Stimulated activated effector memory CD8-positive, alpha-beta T cell treated with anti-CD3 and anti-CD28 coated beads, Interleukin-12 subunit alpha, Interleukin-12 subunit beta, amount 100 ng/mL, for 72 hours (primary cell): ENCODE data around the gene ZMAT5.
A peak's percentile ranks its signal among the peaks of the same experiment; 100 is the strongest.

ENCODE experiments used
- ATAC-seq: fragments of 150-1000 bp; cut with Tn5 transposase; 2 replicates; pipeline ENCODE4 v1.10.0; 2021
- DNase-seq, 2 donors: peaks; one replicate each; pipeline ENCODE4 v3.0.0; 2021 to 2022; ENCODE audit warnings: low spot score in 2 of 2
- H3K27ac Mint-ChIP-seq: one replicate; pipeline ENCODE4 v1.8.0; 2022; ENCODE audit warnings: mild to moderate bottlenecking, mixed read lengths
- H3K36me3 Mint-ChIP-seq: one replicate; pipeline ENCODE4 v1.8.0; 2022; ENCODE audit warnings: mild to moderate bottlenecking, mixed read lengths
- H3K4me1 Mint-ChIP-seq: one replicate; pipeline ENCODE4 v1.8.0; 2022; ENCODE audit warnings: mixed read lengths
- H3K4me3 Mint-ChIP-seq: one replicate; pipeline ENCODE4 v1.8.0; 2022; ENCODE audit warnings: mild to moderate bottlenecking, mixed read lengths
- H3K9me3 Mint-ChIP-seq: one replicate; pipeline ENCODE4 v1.8.0; 2022; ENCODE audit warnings: mixed read lengths

Gene ZMAT5

DNA sequence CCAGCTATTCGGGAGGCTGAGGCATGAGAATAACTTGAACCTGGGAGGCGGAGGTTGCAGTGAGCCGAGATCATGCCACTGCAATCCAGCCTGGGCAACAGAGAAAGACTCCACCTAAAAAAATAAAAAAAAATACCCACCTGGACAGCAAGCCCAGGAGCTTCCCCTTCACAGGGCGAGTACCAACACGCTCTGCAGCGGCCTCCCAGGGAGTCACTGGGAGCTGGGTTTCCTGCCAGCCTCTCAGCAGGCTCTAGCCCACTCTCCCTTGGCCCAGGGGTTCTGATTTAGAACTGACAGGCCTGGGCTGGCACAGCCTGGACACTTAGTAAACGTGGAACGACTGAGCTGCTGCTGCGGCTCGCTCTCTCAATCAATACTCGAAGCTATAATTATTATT is 49.0 kb downstream of the ZMAT5 start:
- Mint-ChIP-seq H3K9me3 (no peaks in the 10 kb centered on the region), H3K4me3 (no peak overlapping the region), H3K36me3 (no peaks in the 10 kb centered on the region), H3K27ac (no peak overlapping the region), H3K4me1 (peaks cover 10% of the 10 kb centered on the region)
- ATAC-seq: no peak
- no peak for DNase-seq

DNA sequence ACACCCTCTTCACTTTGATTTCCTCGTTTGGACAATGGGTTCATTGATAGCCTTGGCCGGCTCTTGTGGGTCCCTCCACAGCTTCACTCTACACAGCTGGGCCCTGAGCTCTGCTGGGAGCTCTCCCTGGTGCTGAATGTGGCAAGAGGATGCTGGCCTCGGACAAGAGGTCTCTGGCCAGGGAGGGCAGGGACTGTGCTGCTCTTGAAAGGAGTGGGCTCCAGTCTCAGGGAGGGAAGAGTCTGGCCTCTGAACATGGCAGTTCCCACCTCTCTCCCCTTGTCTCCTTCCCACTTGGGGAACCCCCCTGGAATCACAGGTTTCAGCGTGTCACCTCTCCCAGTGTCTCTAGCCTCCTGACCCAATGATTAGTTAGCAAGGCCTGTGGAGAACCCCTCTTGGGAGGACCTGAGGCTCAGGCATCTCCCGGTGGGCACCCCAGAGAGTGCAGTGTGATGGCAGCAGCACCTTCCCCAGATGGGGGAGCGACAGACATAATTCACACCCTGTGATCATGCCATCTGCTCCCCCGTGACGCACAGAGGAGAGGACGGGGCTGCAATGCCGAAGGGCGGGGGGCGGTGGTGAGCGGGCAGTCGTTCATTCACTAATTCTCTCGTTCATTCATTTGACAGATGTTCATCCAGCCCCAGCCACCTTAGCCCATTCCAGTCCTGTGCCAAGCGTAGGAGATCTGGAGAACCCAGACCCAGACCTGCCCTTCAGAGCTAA is 49.8 kb downstream of the ZMAT5 start:
- Mint-ChIP-seq H3K4me1 (peaks cover 10% of the 10 kb centered on the region), H3K4me3 (no peak overlapping the region), H3K27ac (no peak overlapping the region), H3K36me3 (no peaks in the 10 kb centered on the region), H3K9me3 (no peaks in the 10 kb centered on the region)
- DNase-seq: peak in 1 of 2 donors; percentile 58
- ATAC-seq: peak; percentile 19

DNA sequence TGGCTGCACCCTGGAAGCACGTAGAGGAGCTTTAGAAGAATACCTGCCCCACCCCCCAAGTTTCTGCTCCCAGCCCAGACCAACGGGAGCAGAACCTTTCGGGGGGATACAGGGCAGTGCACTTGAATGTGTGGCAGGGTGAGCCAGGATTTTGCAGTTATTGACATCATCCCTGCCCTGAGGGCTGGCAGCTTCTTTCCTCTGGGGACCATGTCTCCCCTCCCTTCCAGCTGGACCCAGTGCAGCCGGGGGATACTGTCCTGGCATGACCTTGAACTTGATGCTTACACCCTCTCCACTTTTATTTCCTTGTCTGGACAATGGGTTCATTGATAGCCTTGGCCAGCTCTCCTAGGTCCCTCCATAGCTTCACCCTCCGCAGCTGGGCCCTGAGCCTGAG is 51.1 kb downstream of the ZMAT5 start:
- no peaks in the 10 kb centered on the region for H3K36me3 Mint-ChIP-seq
- H3K9me3 Mint-ChIP-seq: no peaks in the 10 kb centered on the region
- H3K4me1 Mint-ChIP-seq: peaks cover 10% of the 10 kb centered on the region
- ATAC-seq (no peak), DNase-seq (no peak)
- H3K4me3 Mint-ChIP-seq: no peak overlapping the region
- H3K27ac Mint-ChIP-seq: no peak overlapping the region

DNA sequence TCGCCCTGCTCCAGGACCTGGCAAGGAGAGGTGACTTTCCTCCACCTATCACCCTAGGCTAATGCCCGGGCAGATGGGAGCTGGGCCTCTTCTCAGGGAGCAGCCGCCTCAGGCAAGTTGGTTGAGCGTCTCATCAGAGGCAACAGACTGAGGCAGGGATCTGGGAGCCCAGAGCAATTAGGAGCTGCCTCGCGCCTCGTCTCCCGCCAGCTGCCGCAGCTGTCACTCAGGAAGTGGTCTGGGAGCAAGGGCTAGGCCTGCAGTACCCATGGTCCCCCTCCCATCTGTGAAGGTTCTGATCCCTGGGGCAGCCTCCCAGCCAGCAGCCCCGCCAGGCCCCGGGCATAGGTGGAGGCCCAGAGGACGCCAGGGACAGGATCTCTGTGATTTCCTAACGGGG is 51.6 kb downstream of the ZMAT5 start:
- H3K4me1 Mint-ChIP-seq: peaks cover 10% of the 10 kb centered on the region
- ATAC-seq: no peak
- no peak overlapping the region for H3K4me3 Mint-ChIP-seq
- H3K9me3 Mint-ChIP-seq: no peaks in the 10 kb centered on the region
- no peaks in the 10 kb centered on the region for H3K36me3 Mint-ChIP-seq
- DNase-seq: no peak
- no peak overlapping the region for H3K27ac Mint-ChIP-seq

DNA sequence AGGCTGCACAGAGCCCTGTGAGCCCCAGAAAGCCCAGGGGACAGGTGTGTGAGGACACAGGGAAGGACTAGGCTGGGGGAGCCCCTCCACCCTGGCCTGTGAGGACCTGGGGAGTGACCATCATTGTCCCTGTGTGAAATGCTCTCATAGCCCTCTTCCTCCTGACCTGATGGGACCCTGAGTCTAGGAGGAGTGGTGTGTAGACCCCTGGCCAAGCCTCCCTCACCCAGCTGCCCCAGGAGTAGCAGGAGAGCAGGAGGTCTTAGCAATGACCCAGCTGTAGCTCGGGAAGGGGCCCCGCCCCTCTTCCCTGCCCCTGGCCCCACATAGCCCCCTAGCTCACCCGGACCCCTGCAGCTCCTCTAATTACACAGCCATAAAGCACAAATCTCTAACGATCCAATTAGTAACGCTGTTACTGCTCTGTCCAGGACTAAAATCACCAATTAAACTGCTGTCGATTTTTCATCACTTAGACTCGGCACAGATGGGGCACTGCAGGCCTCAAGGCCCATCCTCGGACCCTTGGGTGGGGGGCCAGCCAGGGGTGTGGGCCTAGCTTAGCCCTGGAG is 53.6 kb downstream of the ZMAT5 start:
- H3K36me3 Mint-ChIP-seq: no peaks in the 10 kb centered on the region
- DNase-seq: no peak
- ATAC-seq: no peak
- no peaks in the 10 kb centered on the region for H3K4me1 Mint-ChIP-seq
- no peak overlapping the region for H3K27ac Mint-ChIP-seq
- no peak overlapping the region for H3K4me3 Mint-ChIP-seq
- no peaks in the 10 kb centered on the region for H3K9me3 Mint-ChIP-seq

DNA sequence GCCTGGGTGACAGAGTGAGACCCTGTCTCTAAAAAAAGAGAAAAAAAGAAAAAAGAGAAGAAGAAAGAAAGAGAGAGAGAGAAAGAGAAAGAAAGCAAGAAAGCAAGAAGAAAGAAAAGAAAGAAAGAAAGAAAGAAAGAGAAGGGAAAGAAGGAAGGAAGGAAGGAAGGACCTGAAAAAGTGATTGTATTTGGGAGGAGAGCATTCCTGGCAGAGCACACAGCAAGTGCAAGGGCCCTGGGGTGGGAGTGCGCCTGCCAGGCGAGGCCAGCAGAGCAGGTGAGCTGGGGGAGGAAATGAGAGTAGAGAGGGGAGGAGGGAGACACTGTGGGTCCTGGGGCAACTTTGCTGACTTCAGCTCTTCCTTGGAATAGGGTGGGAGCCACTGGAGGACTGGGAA is 54.7 kb downstream of the ZMAT5 start:
- H3K9me3 Mint-ChIP-seq: no peaks in the 10 kb centered on the region
- H3K4me3 Mint-ChIP-seq: no peak overlapping the region
- DNase-seq (no peak), ATAC-seq (no peak)
- H3K27ac Mint-ChIP-seq: no peak overlapping the region
- no peaks in the 10 kb centered on the region for H3K4me1 Mint-ChIP-seq
- H3K36me3 Mint-ChIP-seq: no peaks in the 10 kb centered on the region

DNA sequence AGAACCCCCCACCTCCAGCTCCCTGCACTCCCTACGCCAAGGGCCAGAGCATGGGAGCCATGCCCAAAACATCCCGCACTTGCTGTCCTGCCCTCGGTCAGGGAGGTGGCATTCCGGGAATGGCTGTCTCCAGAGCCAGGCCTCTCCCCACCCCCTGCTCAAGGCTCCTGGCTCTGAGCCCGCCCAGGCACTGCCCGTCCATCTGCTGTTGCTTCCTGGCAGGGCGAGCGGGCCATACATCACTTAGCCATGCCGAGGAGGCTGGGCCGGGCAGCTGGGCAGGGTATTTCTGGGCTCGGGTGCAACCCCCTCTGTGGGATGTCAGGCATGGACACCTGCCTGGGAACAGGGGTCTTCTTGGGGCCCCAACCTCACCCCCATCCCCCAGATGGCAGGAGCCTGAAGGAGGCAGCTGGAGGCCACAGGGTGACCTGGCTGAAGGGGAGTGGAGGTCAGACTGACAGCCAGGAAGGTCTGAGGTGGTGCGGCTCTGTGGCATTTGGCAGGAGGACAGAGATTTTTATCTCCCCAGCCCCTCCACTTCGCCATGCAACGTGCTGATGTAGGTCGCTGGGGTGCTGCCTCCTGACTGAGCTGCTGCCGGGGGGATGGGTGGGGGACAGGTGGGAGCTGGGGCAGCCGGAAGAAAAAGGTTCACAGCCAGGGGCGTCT is 55.7 kb downstream of the ZMAT5 start:
- no peaks in the 10 kb centered on the region for H3K9me3 Mint-ChIP-seq
- no peak overlapping the region for H3K4me3 Mint-ChIP-seq
- H3K27ac Mint-ChIP-seq: no peak overlapping the region
- no peak for ATAC-seq
- H3K4me1 Mint-ChIP-seq: no peaks in the 10 kb centered on the region
- H3K36me3 Mint-ChIP-seq: no peaks in the 10 kb centered on the region
- DNase-seq: no peak

DNA sequence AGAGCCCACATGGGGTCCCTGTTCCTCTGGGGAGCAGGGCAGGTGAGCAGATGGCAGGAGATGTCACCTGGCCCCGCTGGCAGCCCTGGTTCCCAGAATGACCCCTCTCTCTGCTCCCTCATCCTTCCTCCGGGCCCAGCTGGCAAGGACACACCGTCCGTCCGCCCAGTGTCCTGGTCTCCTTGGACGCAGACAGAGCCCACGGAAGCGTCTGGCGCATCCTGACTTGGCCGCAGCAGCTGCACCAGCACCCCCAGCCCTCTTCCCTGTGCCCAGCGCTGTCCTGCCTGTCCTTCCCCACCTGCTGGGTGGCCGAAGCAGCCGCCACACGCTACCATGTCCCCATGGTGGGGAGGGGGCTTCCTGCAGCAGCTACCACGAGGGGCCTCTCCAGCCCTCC is 56.6 kb downstream of the ZMAT5 start:
- Mint-ChIP-seq H3K9me3 (no peaks in the 10 kb centered on the region), H3K36me3 (no peaks in the 10 kb centered on the region), H3K4me1 (no peaks in the 10 kb centered on the region), H3K27ac (no peak overlapping the region), H3K4me3 (no peak overlapping the region)
- DNase-seq (no peak), ATAC-seq (no peak)

DNA sequence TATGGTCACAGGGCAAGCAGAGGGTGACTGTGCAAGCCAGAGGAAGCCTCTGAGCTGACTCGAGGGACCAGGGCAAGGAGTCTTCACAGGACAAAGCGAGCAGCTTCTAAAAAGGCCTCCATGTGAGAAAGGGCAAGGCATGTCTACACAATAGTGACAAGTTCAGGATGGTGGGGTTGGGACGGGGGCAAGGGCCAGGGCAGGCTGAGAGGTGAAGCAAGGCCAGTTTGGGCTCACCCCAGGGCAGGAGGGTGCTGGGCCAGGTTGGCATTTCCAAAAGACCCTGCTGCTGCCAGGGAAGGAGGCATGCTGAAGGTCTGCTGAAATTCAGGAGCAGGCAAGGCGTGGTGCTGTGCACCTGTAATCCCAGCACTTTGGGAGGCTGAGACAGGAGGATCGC is 59.3 kb downstream of the ZMAT5 start:
- Mint-ChIP-seq H3K36me3 (no peaks in the 10 kb centered on the region), H3K4me1 (no peaks in the 10 kb centered on the region), H3K27ac (no peak overlapping the region), H3K9me3 (no peaks in the 10 kb centered on the region), H3K4me3 (no peak overlapping the region)
- ATAC-seq (no peak), DNase-seq (no peak)

DNA sequence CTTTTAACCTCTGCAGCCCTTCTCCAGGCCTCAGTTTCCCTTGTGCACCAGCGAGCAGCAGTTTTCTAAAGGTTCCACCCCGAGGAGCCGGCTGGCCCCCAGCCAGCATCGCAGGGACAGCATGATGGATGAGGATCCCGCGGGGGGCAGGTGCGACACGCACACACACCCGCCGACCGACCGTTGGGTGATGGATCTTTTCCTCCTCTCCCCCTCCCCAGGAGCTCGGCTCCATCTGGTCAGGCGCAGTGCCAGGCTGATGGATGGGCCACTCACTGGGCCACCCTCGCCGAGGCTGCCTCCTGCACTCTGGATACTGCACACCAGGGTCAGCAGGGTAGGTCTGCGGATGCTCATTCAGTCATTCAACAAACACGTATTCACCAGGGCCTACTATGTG is 59.8 kb downstream of the ZMAT5 start:
- DNase-seq (no peak), ATAC-seq (no peak)
- H3K4me1 Mint-ChIP-seq: no peaks in the 10 kb centered on the region
- H3K9me3 Mint-ChIP-seq: no peaks in the 10 kb centered on the region
- peaks cover 1% of the 10 kb centered on the region for H3K36me3 Mint-ChIP-seq
- no peak overlapping the region for H3K27ac Mint-ChIP-seq
- no peak overlapping the region for H3K4me3 Mint-ChIP-seq

DNA sequence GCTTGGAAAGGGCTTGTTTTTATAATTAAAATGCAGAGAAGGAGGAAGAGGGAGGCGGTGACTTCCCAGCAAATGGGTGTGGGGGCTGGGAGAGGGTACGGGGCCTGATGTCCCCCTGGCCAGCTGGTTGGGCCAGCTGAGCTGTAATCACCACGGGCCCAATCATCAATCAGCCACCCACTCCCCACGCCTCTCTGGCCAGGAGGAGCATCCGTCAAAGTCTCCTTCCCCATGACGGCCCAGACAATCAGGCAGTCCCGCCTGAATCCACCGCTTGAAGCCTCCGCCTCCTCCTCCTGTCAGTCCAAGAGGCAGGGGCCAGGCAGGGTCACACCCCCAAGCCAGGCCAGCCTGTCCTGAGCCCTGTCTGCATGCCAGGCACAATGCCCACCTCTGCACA is 60.3 kb downstream of the ZMAT5 start:
- Mint-ChIP-seq H3K9me3 (no peaks in the 10 kb centered on the region), H3K4me3 (no peak overlapping the region), H3K36me3 (peaks cover 5% of the 10 kb centered on the region), H3K27ac (no peak overlapping the region), H3K4me1 (no peaks in the 10 kb centered on the region)
- no peak for ATAC-seq
- DNase-seq: no peak

DNA sequence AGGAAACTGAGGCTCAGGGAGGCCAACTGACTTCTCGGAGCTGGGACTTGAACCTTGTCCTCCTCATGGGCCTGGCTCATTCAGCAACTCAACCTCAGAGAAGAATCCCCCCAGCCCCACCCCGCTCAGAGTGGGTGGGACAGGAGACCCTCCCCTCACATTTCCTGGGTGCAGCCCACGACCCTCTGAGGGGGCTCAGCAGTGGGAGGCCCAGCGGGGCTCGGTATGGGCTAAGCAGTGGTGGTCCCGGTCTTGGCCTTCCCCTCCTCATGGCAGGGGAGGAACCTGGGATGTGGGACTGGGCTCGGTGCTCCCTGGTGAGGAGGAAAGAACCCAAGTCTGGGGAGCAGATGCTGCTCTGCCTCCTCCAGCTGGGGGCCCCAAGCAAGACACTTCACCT is 61.2 kb downstream of the ZMAT5 start:
- Mint-ChIP-seq H3K4me1 (no peaks in the 10 kb centered on the region), H3K9me3 (no peaks in the 10 kb centered on the region), H3K27ac (no peak overlapping the region), H3K4me3 (no peak overlapping the region), H3K36me3 (peaks cover 5% of the 10 kb centered on the region)
- no peak for DNase-seq
- no peak for ATAC-seq

DNA sequence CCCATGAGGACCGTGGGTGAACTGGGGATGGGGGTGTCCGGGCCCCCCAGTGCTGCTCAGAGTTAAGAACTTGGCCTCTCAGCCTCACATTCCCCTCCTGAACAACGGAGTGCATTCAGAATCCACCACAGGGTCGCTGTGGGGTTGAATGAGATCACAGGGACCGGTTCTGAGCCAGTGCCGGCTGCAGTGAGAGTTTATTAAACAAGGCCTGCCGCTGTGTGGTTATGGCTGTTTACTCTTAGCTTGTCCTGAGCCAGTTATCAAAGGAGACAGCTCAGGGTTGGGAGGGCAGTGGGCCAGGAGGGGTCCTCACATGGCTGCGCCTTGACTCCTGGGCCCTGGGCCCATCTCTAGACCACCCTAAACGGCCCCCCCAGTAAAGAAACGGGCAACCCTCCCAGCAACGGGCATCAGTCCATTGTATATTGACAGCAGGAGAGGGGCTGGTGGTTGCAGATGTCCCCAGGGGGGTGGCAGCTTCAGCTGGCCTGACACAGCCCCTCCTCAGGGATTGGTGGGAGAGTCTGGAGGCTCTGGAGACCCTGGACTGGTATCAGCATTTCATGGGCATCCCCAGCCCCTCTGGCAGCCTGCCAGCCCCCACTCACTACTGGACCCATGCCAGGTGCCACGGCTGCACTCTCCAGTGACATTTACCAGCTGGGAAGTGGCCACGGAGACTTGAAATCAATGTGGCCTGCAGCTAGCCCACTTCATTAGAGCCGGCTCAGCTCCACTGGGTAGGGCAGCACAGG is 62.1 kb downstream of the ZMAT5 start:
- Mint-ChIP-seq H3K4me3 (no peak overlapping the region), H3K27ac (no peak overlapping the region), H3K4me1 (no peaks in the 10 kb centered on the region), H3K36me3 (peaks cover 5% of the 10 kb centered on the region), H3K9me3 (no peaks in the 10 kb centered on the region)
- DNase-seq: no peak
- ATAC-seq: no peak

DNA sequence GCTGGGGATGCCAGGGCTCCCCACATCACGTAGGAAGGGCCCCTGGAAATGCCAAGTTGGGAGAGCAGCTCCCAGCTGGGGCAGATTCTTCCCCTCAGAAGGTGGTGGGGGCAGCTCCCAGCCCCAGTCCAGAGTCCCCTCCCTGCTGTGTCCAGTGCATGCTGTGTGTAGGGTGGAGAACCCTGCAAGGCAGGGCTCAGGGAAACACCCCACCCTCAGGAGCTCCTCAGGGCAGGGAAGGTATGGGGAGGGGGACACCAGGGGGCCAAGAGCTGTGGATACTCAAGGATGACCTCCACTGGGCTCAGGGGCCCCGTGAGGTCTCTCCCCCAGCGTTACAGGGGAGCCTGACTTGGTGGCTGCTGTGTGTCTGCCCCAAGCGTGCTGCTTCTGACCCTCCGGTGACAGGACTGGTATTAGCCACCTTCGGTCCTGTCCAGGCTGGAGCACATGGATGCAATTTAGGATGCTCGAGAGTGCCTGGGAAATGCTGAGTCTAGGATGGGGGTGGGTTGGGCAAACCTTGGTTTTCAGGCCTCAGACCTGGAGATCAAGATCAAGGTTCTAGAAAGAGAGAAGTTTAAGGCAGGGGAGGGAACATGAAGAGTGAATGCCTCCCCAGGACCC is 63.1 kb downstream of the ZMAT5 start:
- ATAC-seq (no peak), DNase-seq (no peak)
- no peak overlapping the region for H3K27ac Mint-ChIP-seq
- no peaks in the 10 kb centered on the region for H3K9me3 Mint-ChIP-seq
- no peak overlapping the region for H3K4me3 Mint-ChIP-seq
- H3K4me1 Mint-ChIP-seq: no peaks in the 10 kb centered on the region
- H3K36me3 Mint-ChIP-seq: peaks cover 5% of the 10 kb centered on the region

DNA sequence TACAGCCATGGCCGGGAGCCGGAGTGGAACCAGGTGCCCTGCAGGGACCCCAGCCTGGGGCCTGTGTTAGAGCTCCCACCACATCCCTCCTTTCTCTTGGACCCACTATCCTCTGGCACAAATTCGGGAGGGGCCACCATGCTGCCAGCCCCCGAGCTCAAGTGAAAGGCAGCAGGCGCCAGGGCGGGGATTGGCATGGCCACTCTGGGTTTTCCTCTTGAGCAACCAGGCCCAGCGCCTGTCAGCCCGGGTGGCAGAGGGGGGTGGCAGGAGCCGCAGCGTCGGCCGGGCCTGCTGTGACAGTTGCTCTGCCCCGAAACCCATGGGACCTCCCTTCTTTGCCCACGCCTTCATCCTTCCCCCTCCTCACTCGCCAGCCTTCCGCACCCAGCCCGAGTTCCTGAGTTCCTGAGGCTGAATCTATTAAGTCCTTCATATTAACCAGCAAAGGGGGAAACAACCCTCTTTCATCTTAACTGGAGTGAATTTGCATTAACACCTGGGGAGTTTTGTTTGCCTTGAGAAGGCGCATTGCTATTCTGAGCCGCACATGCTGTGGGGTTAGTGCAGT is 63.8 kb downstream of the ZMAT5 start:
- ATAC-seq (no peak), DNase-seq (no peak)
- Mint-ChIP-seq H3K4me3 (no peak overlapping the region), H3K4me1 (no peaks in the 10 kb centered on the region), H3K27ac (no peak overlapping the region), H3K9me3 (no peaks in the 10 kb centered on the region), H3K36me3 (peaks cover 7% of the 10 kb centered on the region)
